SW480 (cell line): ENCODE data around the gene ALDH3B2.
A peak's percentile ranks its signal among the peaks of the same experiment; 100 is the strongest.

ENCODE experiments used
- DNase-seq: peaks from one replicate; pipeline ENCODE4 v3.0.0-alpha.2; 2016; ENCODE audit warnings: low spot score

ALDH3B2 gene

DNA sequence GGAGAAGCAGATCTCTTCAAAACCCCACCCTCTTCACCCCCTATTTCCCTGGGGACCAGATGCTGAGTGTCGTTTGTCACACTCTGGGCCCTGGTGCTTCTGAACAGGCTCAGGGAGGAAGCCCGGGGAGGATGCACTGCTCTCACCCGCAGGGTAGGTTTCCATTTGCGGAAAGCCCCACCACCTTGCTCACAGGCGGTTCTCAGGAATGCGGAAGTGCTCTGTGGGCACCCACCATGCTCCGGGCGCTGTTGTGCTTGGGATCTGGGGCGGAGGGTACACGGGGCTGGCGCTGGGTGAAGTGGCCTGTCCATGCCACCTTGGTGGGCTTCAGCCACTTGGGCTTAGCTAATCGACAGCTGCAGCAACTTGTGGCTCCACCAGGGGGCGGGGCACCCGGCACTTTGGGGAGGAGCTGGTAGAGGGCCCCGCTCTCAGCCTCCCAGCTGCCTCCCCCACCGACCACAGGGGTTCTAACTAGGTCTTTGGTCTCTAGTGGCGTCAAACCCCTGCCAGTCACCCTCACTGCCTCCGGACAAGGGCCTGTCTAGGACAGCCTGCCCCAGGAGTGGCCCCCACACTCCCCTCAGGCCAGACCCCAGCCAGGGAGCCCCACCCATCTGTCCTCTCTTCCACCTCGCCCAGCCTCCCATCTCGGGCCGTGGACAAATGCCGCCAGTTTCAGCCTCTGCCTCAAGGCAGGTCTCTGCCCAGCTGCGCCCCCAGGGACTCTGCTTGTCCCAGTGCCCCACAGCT, 60.3 kb downstream of the ALDH3B2 start:
- DNase-seq: peak; percentile 51

DNA sequence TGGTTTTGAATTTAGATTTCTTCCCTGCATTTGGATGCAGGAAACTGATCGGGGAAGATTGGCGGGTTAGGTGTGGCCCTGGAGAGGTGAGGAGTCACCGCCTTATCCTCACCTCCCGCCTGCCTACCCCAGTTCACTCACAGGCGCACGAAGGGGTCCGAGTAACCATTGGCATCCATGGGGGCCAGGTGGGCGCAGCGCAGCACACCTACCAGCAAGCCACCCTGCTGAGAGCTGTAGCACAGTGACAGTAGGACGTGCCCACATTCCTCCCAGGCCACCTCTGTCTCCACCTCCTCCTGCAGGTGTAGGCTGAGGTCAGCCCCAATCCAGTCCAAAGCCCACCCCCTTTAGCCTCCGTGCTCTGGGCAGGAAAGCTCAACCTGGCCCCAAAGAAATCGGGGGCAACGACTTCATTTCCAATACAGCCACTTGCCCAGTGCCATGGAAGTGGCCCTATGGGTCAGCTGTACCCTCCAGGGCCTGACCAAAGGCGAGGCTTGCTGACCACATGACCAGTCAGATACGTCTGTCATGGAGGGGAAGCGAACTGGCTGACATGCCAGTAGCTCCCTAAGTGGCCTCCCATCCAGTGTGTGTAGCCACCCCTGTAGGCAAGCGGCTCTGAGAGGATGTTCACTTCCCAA, 61.0 kb downstream of the ALDH3B2 start:
- DNase-seq: no peak

DNA sequence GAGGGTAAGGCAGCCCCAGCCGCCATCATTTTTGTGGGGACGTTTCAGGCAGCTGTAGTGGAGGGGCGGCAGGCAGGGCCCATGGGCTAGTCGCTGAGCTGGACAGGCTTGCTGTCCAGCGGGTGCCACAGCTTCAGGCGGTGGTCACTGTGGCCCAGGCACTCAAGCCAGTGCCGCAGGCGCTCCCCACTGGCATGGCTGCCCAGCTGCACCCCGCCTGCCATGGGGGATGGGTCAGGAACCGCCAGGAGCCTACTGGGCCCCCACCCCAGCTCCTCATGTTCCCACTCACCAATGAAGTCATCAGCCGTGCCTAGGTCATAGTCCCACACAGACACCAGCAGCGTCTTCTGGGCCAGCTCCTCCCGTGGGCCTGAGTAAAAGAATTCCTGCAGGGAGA, 61.7 kb downstream of the ALDH3B2 start:
- DNase-seq: no peak
